GM19023 (cell line): Measurements from ENCODE around the gene GCA.
A peak's percentile ranks its signal among the peaks of the same experiment; 100 is the strongest.

Experiments
- ATAC-seq: cut with Tn5 transposase; IDR thresholded peaks from one replicate; pipeline ENCODE4 v1.9.1; 2021; ENCODE audit warnings: mild to moderate bottlenecking, moderate library complexity; ENCODE audit not compliant: unreplicated experiment

Gene GCA

DNA sequence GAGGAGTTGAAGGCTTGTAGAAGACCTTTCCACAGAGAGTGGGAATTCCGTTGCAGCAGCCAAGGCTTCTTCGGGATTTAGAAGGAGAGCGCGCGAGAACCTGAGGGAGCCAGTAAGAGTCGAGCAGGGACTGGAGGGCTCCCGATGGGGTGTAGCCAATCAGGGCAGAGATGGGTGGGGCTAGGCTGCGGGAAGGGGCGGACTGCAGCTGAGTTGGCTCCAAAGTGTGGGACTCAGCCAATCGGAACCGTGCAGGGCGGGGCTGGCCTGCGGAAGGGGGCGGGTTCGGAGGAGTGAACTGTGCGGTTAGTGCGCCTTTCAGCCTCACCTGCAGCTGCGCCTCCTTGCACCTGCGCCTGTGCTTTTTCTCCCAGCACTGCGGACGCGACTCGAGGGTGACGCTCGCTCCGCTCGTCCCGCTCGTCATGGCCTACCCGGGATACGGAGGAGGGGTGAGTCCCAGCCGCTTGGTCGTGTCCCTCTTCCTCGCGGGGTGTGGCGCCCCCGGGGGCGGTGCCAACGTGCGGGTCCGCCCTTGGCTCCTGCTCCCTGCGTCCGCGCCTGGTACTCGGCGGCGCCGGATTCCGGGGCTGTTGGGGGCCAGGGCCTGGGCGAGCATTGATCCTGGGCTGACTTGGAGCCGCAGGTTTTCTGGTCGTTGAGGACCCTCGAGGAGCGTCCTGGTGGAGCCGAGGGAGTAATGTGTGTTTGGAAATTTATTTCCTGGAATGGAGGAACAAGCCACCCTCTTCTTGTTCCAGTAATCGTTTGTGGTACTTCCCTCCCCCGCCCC, at the start of gene GCA:
TSS of gene GCA (plus strand) at position 309 of the 793 bp plus-strand sequence. CDS start at position 426, 117 bp downstream.
- ATAC-seq: peak; percentile 99

GRCh38 chr2:162295009-162295408, 48.9 kb upstream of the GCA start:
- ATAC-seq: no peak

DNA sequence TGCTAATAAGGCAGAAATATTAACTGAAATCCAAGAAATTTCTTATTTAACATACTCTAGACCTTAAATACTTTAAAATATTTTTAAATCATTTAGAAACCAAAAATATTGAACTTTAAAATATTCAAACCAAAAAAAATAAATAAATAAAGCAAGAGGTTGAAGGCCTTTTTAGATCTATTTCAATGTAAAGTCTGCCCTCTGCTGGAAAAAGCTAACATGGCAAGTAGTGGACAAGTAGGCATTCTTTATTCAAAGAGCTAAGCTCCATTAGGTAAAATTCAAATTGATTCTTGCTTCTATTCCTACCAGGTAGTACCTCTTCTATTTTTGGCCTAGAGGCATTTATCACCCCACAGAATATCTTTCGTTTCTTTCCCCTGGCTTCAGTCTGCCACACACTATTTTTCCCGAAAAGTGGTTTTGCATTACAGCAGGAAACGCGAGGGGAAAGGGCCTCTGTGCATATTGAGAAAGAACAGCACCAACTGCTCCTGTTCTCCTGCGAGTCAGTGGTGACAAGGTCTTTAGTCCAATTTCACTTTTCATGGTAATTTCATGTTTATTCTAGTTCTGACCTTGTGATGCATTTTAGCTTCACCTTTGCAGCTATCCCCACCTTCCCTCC, 45.9 kb upstream of the GCA start:
- no peak for ATAC-seq

- ATAC-seq: no peak
Measured at GRCh38 chr2:162298669-162299335, 45.1 kb upstream of the GCA start.

DNA sequence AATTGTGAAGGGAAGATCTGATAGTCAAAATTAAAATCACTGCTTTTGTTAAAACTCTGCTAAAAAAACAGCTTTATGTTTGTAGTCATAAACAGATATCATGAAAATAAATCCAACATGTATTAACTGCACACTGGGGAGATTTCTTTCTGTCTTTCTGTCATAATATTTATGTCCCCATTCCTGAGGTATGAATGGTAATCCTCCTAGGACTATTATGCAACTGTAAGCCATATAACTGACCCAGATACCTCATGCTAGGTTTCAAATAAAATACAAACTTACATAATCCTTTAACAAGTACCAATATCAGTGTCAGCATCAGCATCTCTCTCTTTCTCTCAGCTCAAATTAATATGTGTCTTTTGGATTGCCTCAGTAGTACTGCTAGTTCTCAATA, 43.7 kb upstream of the GCA start:
- no peak for ATAC-seq

DNA sequence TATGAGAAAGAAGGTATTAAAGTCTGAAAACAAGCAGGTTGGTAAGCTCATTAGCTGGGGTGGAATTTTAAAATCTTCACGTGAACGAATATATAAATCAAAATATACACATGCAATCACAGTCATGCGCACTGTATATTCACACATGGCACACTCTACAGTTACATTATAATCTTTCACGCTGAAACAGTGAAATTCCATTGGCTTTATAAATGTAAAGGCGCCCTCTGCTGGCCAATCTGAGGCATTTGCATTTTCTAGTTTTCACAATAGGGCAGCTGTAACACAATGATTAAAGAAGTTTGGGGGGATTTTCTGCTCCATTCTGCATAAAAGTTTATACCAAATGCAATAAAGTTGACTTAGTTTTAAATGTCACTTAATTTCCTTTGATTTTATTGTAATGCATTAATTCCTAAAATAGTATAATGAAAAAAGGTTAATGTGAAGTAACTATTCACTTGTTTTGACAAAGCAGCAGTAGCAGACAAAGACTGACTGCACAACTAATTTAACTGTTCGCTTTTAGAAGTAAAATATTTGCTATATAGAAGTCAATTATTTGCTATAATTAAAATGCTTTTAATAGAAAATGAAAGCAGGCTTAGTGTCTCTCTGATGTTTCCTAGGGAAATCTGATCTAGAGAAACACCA, 42.7 kb upstream of the GCA start:
- peak; percentile 83 for ATAC-seq

DNA sequence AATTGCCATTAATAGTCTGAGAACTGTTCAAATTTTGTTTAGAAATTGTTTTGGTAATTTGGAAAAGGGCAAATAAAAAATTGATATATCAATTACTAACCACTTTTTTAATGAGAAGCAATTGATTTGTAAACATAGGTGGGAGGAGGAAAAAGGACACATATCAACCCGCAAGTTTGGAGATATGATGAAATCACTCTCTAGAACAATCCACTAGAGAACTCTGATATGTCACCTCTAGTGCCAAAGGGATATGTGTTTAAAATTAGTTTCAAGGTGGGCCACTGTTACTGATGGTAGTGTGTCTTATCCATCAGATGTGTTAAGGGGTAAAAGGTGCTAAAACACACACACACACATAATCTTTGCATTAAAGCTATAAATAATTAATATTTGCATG, 42.1 kb upstream of the GCA start:
- ATAC-seq: no peak

GRCh38 chr2:162305901-162306300, 38.0 kb upstream of the GCA start:
- no peak for ATAC-seq

DNA sequence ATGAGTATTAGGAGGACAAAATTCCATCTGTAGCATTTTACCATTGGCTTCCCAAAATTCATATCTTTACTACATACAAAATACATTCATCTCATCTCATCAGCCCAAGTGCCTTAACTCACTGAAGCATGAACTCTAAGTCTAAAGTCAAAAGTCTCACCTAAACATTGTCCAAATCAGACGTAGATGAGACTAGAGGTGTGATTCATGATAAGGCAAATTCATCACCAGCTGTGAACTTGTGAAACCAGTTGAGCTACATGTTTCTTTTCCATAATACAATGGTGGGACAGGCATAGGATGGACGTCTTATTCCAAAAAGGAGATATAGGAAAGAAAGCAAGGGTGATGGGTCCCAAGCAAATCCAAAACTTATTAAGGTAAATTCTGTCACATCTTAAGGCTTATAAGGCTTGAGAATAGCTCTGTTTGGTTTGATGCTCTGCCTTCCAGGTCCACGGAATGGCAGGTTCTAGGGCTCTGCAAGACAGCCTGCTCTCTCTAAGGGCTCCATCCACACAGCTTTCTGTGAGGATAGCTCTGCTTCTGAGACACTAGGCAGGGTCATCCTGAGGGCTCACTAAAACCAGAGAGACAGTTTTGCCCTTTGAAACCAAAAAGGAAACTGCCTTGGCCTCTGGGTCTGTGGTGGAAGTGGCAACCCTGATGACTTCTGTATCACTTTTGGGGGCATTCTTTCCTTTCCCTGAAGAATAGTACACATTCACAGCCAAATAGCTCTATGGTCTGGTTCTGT, 35.0 kb upstream of the GCA start:
- peak; percentile 61 for ATAC-seq

DNA sequence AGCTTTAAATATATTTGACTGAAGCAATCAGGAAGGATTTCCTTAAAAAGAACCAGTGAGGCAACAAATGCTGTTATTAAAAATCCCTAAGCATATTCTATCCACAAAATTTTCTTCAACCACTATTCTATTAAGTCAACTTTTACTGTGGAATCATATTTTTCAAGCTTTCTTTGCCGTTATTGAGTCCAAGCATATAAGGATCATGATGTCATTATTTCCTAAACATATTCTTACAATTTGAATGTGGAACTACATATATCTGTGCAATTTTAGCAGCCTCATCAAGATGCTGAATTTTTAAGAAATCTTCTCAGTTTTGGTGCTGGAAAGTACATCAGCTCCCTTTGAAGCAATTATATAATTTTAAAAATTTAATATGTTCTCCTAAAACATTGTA, 31.1 kb upstream of the GCA start:
- ATAC-seq: no peak

- ATAC-seq: no peak
Measured at GRCh38 chr2:162315938-162316337, 28.0 kb upstream of the GCA start.

GRCh38 chr2:162316590-162316989, 27.3 kb upstream of the GCA start:
- no peak for ATAC-seq

GRCh38 chr2:162317058-162317742, 26.7 kb upstream of the GCA start:
- ATAC-seq: no peak

DNA sequence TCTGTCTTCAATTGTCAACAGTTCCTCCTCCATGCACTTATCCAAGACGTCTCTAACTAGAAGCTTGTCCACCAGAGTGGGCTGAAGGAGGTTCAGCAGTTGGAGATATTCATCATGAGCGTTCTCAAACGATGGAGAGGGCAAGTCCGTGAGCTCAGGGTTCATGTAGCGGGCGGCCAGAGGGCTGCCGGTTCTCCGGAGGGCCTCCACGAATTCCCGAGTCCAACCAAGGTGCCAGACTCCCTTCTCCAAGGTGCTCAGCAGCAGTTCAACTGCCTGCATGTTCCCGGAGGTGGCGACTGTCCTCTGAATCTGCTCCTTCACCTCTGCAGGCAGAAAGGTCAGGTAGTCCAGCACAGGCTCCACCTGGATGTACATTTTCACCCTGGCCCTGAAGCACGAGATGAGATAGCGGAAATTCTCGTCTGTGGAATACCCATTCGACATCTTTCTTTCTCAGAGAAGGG, 26.0 kb upstream of the GCA start:
- peak; percentile 5 for ATAC-seq

- ATAC-seq: peak; percentile 84
Measured at GRCh38 chr2:162318328-162319180, 25.4 kb upstream of the GCA start, which contains the start of gene IFIH1. IFIH1 (minus strand) TSS chr2:162318684; CDS start chr2:162318307, 377 bp downstream.

DNA sequence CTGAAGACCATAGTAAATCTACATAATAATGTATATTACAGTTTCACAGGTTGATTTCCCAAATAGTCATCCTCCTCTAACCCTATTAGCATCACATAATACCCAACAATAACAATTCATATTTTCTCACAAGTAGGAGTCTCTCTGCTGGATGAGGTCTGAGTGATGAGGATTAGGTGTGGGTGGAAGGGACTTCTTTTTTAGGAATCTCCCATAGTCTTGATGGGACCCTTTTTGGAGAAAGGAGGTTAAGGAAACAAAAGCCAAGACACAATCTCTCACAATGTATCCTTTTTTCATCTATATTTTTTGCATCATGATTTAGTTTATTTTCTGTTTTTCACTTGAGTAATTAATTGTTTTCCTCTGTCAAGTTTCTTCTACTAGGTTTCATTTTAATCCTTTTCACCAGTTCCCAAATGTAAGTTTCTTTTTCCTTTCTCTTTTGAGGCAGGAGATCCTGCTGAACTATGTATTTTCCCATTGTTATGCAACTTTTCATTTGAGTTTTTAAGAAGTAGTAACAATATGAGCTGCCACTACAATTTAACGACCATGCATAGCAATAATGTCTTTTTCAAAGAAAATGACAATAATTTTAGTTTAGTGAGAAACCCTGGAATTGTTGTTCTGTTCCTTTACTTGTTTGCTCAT, 22.9 kb upstream of the GCA start:
- ATAC-seq: no peak

DNA sequence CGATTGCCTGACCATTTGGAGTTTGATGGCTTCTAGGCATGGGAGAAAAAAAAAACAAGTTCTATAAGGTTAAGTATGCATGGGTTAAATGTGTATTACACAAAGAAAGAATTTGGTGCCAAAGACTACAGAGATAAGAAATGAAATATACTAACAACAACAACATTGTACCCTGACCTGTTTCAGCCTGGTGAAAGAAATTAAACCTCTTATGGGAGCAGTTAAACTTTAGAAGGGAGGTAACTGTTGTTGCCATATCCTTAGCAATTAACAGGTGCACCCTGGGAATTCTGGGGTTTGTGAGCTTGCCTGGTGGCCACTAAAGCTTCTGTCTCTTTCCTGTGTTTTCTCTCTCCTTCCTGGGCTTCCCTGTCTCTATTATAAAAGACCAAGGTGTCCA, 19.0 kb upstream of the GCA start:
- no peak for ATAC-seq

GRCh38 chr2:162327134-162327769, 16.7 kb upstream of the GCA start:
- no peak for ATAC-seq
